K562 (cell line): Measurements from ENCODE around the gene ISY1. TPM values are rescaled to one million over a fixed set of nuclear protein-coding genes. Genes with fewer than 3 reads are reported as not detected.
A peak's percentile ranks its signal among the peaks of the same experiment; 100 is the strongest.

ENCODE experiments used
- ATAC-seq: fragments of 200-7000 bp; cut with Tn5 transposase; 3 replicates; pipeline ENCODE4 v1.9.1; 2020; ENCODE audit warnings: moderate library complexity
- BruUV-seq: library from RNA; stranded (reverse); fragments of 400-500 nt; replicated peaks from 2 replicates; lab custom pipeline; 2021; lab: Mats Ljungman, UMichigan
- CTCF ChIA-PET: fragments of 300-600 bp; formaldehyde crosslinking; extraction: SDS; loops from one replicate; lab custom pipeline; 2021; ENCODE audit warnings: low intra/inter-chr PET ratio; lab: Yijun Ruan, JAX
- POLR2A ChIA-PET: fragments of 300-600, 350-650 bp; sonication (Branson Sonifier 250); formaldehyde crosslinking; extraction: SDS; loops from one replicate; lab custom pipeline; 2021; ENCODE audit warnings: antibody characterized with exemption, inconsistent platforms; lab: Yijun Ruan, JAX
- DNase-seq, 4 experiments: peaks; one replicate each; pipeline versions ENCODE4 v3.0.0 to v3.0.0-alpha.2; 2011 to 2018; ENCODE audit warnings: low spot score in 3 of 4, mixed read lengths in 3 of 4; ENCODE audit errors: extremely low read depth in 1 of 4
- FAIRE-seq: peaks from 2 replicates; lab custom pipeline; 2011; peaks lifted over from hg19 to GRCh38; lab: Jason Lieb, UNC
- H2AFZ ChIP-seq: 2 replicates; pipeline ENCODE4 v1.6.0; 2011; ENCODE audit warnings: low read depth, low read length, control low read depth, inconsistent platforms
- H3K27ac ChIP-seq: fragments of 200-600 bp; 3 replicates; pipeline ENCODE4 v1.8.0; 2011; ENCODE audit warnings: low read depth, mild to moderate bottlenecking, control low read depth, inconsistent platforms, low read length, moderate library complexity, mixed read lengths; ENCODE audit errors: extremely low read depth
- H3K27me3 ChIP-seq, 2 experiments: fragments of 300-600 bp in 1 of 2; 2 replicates in 1 of 2; 3 replicates in 1 of 2; pipeline versions ENCODE4 v1.6.0 to v1.8.0; 2011; ENCODE audit warnings: inconsistent platforms in 2 of 2, low read length in 2 of 2, mild to moderate bottlenecking in 1 of 2, mixed read lengths in 1 of 2, moderate library complexity in 1 of 2; ENCODE audit not compliant: control insufficient read depth in 2 of 2, insufficient read depth in 2 of 2
- H3K36me3 ChIP-seq: fragments of 300-600 bp; 3 replicates; pipeline ENCODE4 v1.8.0; 2011; ENCODE audit warnings: mild to moderate bottlenecking, low read length, inconsistent platforms; ENCODE audit not compliant: control insufficient read depth, insufficient read depth
- H3K4me1 ChIP-seq, 2 experiments: fragments of 200-600 bp in 1 of 2; replicated peaks in 1 of 2; 2 replicates in 1 of 2; 3 replicates in 1 of 2; pipeline versions ENCODE4 v1.5.1 to v1.8.0; 2011; ENCODE audit warnings: inconsistent platforms in 2 of 2, low read length in 2 of 2, mild to moderate bottlenecking in 1 of 2, mixed read lengths in 1 of 2, moderate library complexity in 1 of 2; ENCODE audit not compliant: control insufficient read depth in 2 of 2, insufficient read depth in 2 of 2
- H3K4me2 ChIP-seq: 2 replicates; pipeline ENCODE4 v1.6.1; 2011; ENCODE audit warnings: low read length, control low read depth, inconsistent platforms, mixed read lengths; ENCODE audit not compliant: insufficient read depth
- H3K4me3 ChIP-seq: fragments of 200-600 bp; sonication (generic), shearing (Covaris generic); 2 replicates; pipeline ENCODE4 v1.5.1; 2016; ENCODE audit warnings: control low read depth, inconsistent platforms
- H3K79me2 ChIP-seq: fragments of 200-600 bp; 3 replicates; pipeline ENCODE4 v1.8.0; 2011; ENCODE audit warnings: low read length, inconsistent platforms; ENCODE audit not compliant: control insufficient read depth, insufficient read depth
- H3K9ac ChIP-seq, 2 experiments: 2 replicates each; pipeline versions ENCODE4 v1.6.0 to v1.6.1; 2011; ENCODE audit warnings: low read depth in 2 of 2, low read length in 2 of 2, control low read depth in 1 of 2, inconsistent platforms in 1 of 2, mild to moderate bottlenecking in 1 of 2, mixed read lengths in 1 of 2; ENCODE audit not compliant: insufficient read depth in 1 of 2
- H3K9me1 ChIP-seq: one replicate; pipeline ENCODE4 v1.6.0; 2011; ENCODE audit warnings: inconsistent platforms, mild to moderate bottlenecking, low read length, moderate library complexity; ENCODE audit not compliant: control insufficient read depth, insufficient read depth
- H3K9me3 ChIP-seq: replicated peaks from 2 replicates; pipeline ENCODE4 v1.5.1; 2011; ENCODE audit warnings: low read depth, low read length, inconsistent platforms; ENCODE audit not compliant: control insufficient read depth, insufficient read depth
- H4K20me1 ChIP-seq: replicated peaks from 2 replicates; pipeline ENCODE4 v1.6.1; 2011; ENCODE audit warnings: low read length, inconsistent platforms, mixed read lengths; ENCODE audit not compliant: control insufficient read depth, insufficient read depth
- MEF2A ChIP-seq: IDR thresholded peaks from 2 replicates; pipeline ENCODE4 v1.6.1; 2011; ENCODE audit warnings: low read depth, mild to moderate bottlenecking, low read length, moderate library complexity; ENCODE audit not compliant: control insufficient read depth
- NCOA2 ChIP-seq, 2 experiments: fragments of 450-650 bp; IDR thresholded peaks; 2 replicates each; pipeline ENCODE4 v1.6.1; 2018; ENCODE audit warnings: mild to moderate bottlenecking in 2 of 2, moderate library complexity in 1 of 2; ENCODE audit not compliant: partially characterized antibody in 2 of 2
- POLR2A ChIP-seq: fragments of 450-650 bp; conservative IDR thresholded peaks from 2 replicates; pipeline ENCODE4 v1.6.1; 2016
- POLR3A ChIP-seq: IDR thresholded peaks from 2 replicates; pipeline ENCODE4 v1.6.1; 2011; ENCODE audit warnings: borderline replicate concordance, mild to moderate bottlenecking, moderate library complexity; ENCODE audit not compliant: insufficient read length, insufficient read depth; ENCODE audit errors: extremely low read depth
- RBM17 ChIP-seq: fragments of 200-400 bp; formaldehyde crosslinking; IDR thresholded peaks from 2 replicates; pipeline ENCODE4 v1.6.1; 2017; ENCODE audit warnings: low read depth, mild to moderate bottlenecking, low read length, borderline replicate concordance
- SRSF1 ChIP-seq: fragments of 200-400 bp; formaldehyde crosslinking; IDR thresholded peaks from 2 replicates; pipeline ENCODE4 v1.6.1; 2017; ENCODE audit warnings: mild to moderate bottlenecking, low read depth, low read length, moderate library complexity
- SRSF7 ChIP-seq: fragments of 200-400 bp; formaldehyde crosslinking; optimal IDR thresholded peaks from 2 replicates; pipeline ENCODE3; 2017; ENCODE audit warnings: mild to moderate bottlenecking, low read depth, low read length
- ZBTB33 ChIP-seq: sonication (generic); formaldehyde crosslinking; IDR thresholded peaks from 2 replicates; pipeline ENCODE4 v1.8.1; 2023; ENCODE audit warnings: mild to moderate bottlenecking, missing genetic modification reagents
- ZNF146 ChIP-seq: IDR thresholded peaks from one replicate; pipeline ENCODE4 v1.6.1; 2018; ENCODE audit warnings: missing compliant biosample characterization; ENCODE audit not compliant: unreplicated experiment
- ZNF282 ChIP-seq: sonication (generic); formaldehyde crosslinking; IDR thresholded peaks from 2 replicates; pipeline ENCODE4 v1.8.1; 2023; ENCODE audit warnings: missing genetic modification reagents
- WGBS: fragments of 100-300 bp; shearing (Covaris generic); methylation state at CpG from one replicate; pipeline ENCODE4 v1.1.6; 2016; ENCODE audit warnings: low coverage, mixed read lengths; ENCODE audit not compliant: insufficient coverage; ENCODE audit errors: missing lambda C conversion rate; 5-methylcytosine and 5-hydroxymethylcytosine counted together
- in situ Hi-C: fragments of 300-500 bp; cut with MboI; formaldehyde crosslinking; loops from 4 replicates; pipeline ENCODE4 v1.15.0; 2018; ENCODE audit warnings: inconsistent platforms, mixed read lengths
- intact Hi-C: fragments of 100-400 bp; cut with micrococcal nuclease; formaldehyde crosslinking; loops from 2 replicates; pipeline ENCODE4 v1.14.2; 2022
- polyA plus RNA-seq, 8 experiments: library from polyadenylated mRNA; depleted of rRNA in 4 of 8; stranded (reverse) in 5 of 8; unstranded in 3 of 8; fragments of >200 nt; fragmentation: Nextera tagmentation in 2 of 8; fragmentation: Illumina TruSeq in 1 of 8; extraction: Ambion mirVana in 2 of 8; extraction: Trizol in 1 of 8; gene quantifications; 2 replicates each; pipeline versions ENCODE4 v1.2.1 to v1.2.3, GENCODE V29; 2011 to 2014; ENCODE audit warnings: inconsistent platforms in 1 of 8, missing spikeins in 1 of 8
- total RNA-seq, 7 experiments: library from RNA; depleted of rRNA in 6 of 7; stranded (reverse); fragments of >200 nt in 6 of 7; fragmentation: Illumina TruSeq in 2 of 7; extraction: Trizol in 2 of 7; gene quantifications; 2 replicates each; pipeline versions ENCODE4 v1.2.1 to v1.2.3, GENCODE V29; 2011 to 2021; ENCODE audit warnings: low replicate concordance in 1 of 7
- TF ChIP-seq, protein P1 (sequence below): sonication (generic); formaldehyde crosslinking; IDR thresholded peaks from 2 replicates; pipeline ENCODE4 v1.8.1; 2023; ENCODE audit warnings: mild to moderate bottlenecking, missing genetic modification reagents

Gene ISY1
- total and polyA plus RNA-seq, 9 of the 15 experiments (the other 6 are each of a cell fraction or from before 2014, with no cell fraction given), result 23.5 to 50.0 (median 32.9) TPM

- H2AFZ ChIP-seq, result no peak overlapping the region
- intact Hi-C loops (no loop called here), in situ Hi-C loops (no loop called here)
- H3K4me1 ChIP-seq, result peaks cover 0 to 7% of the 10 kb centered on the region in 2 experiments; a peak in 3 of 5 replicates
- ATAC-seq, result no peak
- FAIRE-seq, result no peak
- no peak overlapping the region for H3K4me2 ChIP-seq
- H4K20me1 ChIP-seq, result peaks cover 35% of the 10 kb centered on the region
- H3K79me2 ChIP-seq, result peaks cover 79% of the 10 kb centered on the region
- H3K4me3 ChIP-seq, result no peak overlapping the region
- DNase-seq, result no peak
- TF ChIP-seq SRSF1 (no peak), ZNF282 (CRISPR knock-in tag) (no peak), SRSF7 (no peak), NCOA2 (IDR thresholded peaks at IDR 0.05; ENCODE audit: partially characterized antibody in 2 of 2) (no peak)
- POLR2A ChIA-PET, result interaction anchor here (1.0 kb wide), 2 partner anchors 12 to 24 kb away, joined by 3 to 4 read pairs; no protein-coding TSS in a partner anchor
- H3K27me3 ChIP-seq, result no peaks in the 10 kb centered on the region
- H3K36me3 ChIP-seq, result peaks cover 87% of the 10 kb centered on the region
- CTCF ChIA-PET, result no interaction called here
- no peak overlapping the region for H3K27ac ChIP-seq
- H3K9me1 ChIP-seq, result peaks cover 2% of the 10 kb centered on the region
- BruUV-seq, result no TSS peak
- H3K9ac ChIP-seq, result no peak overlapping the region
- no peaks in the 10 kb centered on the region for H3K9me3 ChIP-seq
- 59% methylated on average over 2 of the region's 2 CpGs for WGBS
Measured at GRCh38 chr3:129173206-129173605, 12.3 kb upstream of the ISY1 start.

DNA sequence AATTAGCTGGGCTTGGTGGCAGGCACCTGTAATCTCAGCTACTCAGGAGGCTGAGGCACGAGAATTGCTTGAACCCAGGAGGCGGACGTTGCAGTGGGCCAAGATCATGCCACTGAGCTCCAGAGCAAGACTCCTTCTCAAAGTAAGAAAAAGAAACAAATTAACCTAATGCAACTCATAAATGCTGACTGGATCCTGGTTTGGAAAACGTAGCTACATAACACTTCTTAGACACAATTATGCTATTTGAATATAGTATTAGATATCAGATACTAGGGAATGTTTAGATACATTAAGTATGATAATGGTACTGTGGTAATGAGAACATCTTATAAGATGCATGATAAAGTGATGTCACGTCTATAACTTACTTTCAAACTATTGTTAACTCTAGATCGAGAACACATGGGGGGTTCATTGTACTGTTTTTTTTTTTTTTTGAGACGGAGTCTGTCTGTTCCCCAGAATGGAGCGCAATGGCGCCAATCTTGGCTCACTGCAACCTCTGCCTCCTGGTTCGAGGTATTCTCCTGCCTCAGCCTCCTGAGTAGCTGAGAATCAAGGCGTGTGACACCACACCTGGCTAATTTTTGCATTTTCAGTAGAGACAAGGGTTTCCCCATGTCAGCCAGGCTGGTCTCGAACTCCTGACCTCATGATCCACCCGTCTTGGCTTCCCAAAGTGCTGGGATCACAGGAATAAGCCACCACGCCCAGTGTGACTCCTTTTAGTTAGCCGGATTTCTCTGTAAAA lies 5.9 kb upstream of the ISY1 start:
- no peak for FAIRE-seq
- intact Hi-C loops, result no loop called here
- Histone ChIP-seq H3K4me1 (peaks cover 0 to 6% of the 10 kb centered on the region in 2 experiments; a peak in 3 of 5 replicates), H3K9me3 (no peaks in the 10 kb centered on the region), H3K9me1 (no peaks in the 10 kb centered on the region), H3K36me3 (peaks cover 47% of the 10 kb centered on the region), H3K9ac (no peak overlapping the region), H2AFZ (no peak overlapping the region), H3K4me3 (no peak overlapping the region), H3K79me2 (peaks cover 25% of the 10 kb centered on the region), H3K4me2 (no peak overlapping the region), H4K20me1 (no peaks in the 10 kb centered on the region), H3K27me3 (no peaks in the 10 kb centered on the region), H3K27ac (no peak overlapping the region)
- POLR2A ChIA-PET, result interaction anchor here (1.2 to 1.9 kb wide), 2 partner anchors 10 to 78 kb away, joined by 3 to 7 read pairs; no protein-coding TSS in a partner anchor
- in situ Hi-C loops, result no loop called here
- BruUV-seq, result no TSS peak
- DNase-seq, result no peak
- CTCF ChIA-PET, result no interaction called here
- 88% methylated on average over 15 of the region's 15 CpGs for WGBS
- ATAC-seq, result no peak
- TF ChIP-seq POLR2A, result peak; percentile 52; the same call in 1 of the 2 replicates
- 0 out of 2 replicates have a peak, but pooled peaks have one; percentile 39 for TF ChIP-seq ZBTB33 (CRISPR knock-in tag)
- no peak for TF ChIP-seq POLR3A
- no peak for TF ChIP-seq MEF2A
- TF ChIP-seq ZNF282 (CRISPR knock-in tag), result no peak
- TF ChIP-seq, protein P1, sequence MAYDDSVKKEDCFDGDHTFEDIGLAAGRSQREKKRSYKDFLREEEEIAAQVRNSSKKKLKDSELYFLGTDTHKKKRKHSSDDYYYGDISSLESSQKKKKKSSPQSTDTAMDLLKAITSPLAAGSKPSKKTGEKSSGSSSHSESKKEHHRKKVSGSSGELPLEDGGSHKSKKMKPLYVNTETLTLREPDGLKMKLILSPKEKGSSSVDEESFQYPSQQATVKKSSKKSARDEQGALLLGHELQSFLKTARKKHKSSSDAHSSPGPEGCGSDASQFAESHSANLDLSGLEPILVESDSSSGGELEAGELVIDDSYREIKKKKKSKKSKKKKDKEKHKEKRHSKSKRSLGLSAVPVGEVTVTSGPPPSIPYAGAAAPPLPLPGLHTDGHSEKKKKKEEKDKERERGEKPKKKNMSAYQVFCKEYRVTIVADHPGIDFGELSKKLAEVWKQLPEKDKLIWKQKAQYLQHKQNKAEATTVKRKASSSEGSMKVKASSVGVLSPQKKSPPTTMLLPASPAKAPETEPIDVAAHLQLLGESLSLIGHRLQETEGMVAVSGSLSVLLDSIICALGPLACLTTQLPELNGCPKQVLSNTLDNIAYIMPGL, result no peak
- no peak for TF ChIP-seq RBM17
- no peak for TF ChIP-seq ZNF146 (CRISPR knock-in tag)
